ENCODE results near the gene EPB41. TPM values are rescaled to one million over a fixed set of nuclear protein-coding genes. Genes with fewer than 3 reads are reported as not detected.
"Not testable (repeated sequence)": the region's sequence is repeated elsewhere in the genome, so short reads cannot be mapped to it uniquely, and the experiment has no call there.

The EPB41 gene
- total RNA-seq, result 10 to 100 TPM; 70.3 to 79.4 TPM

GRCh38 chr1:28914228-28915030 is at the start of gene EPB41:
Gene EPB41, plus strand, starts transcription at chr1:28914569. Its CDS starts 72,869 bp downstream, at chr1:28987438.
- ChIA-PET CTCF (interaction anchor here (1.0 to 1.4 kb wide), 3 partner anchors 13 to 86 kb away, joined by 3 to 4 read pairs (median 3); no protein-coding TSS in a partner anchor), POLR2A (interaction anchor here (0.5 to 1.6 kb wide), 6 partner anchors 16 to 267 kb away, joined by 4 to 8 read pairs (median 5); partner anchors contain the start of gene SRSF4)

- POLR2A ChIA-PET, result no interaction called here
Observed at GRCh38 chr1:28864695-28865094, 49.7 kb upstream of the EPB41 start.

GRCh38 chr1:28865997-28866650 is 48.2 kb upstream of the EPB41 start:
- POLR2A ChIA-PET, result no interaction called here

More at GRCh38 chr1:28864695-28865094, 49.7 kb upstream of the EPB41 start:
- CTCF ChIA-PET, result no interaction called here

GRCh38 chr1:28867850-28868249 is 46.5 kb upstream of the EPB41 start:
- POLR2A ChIA-PET, result no interaction called here
- CTCF ChIA-PET, result interaction anchor here (1.5 to 2.0 kb wide), 2 partner anchors 9 to 14 kb away, joined by 3 to 9 read pairs; no protein-coding TSS in a partner anchor

More at GRCh38 chr1:28865997-28866650, 48.2 kb upstream of the EPB41 start:
- CTCF ChIA-PET, result no interaction called here

- ChIA-PET CTCF (interaction anchor here (1.1 kb wide), 1 partner anchor 583 kb away, joined by 3 read pairs; no protein-coding TSS in a partner anchor), POLR2A (no interaction called here)
Observed at GRCh38 chr1:28869952-28870351, 44.4 kb upstream of the EPB41 start.

GRCh38 chr1:28871631-28872401 is 42.6 kb upstream of the EPB41 start:
- ChIA-PET POLR2A (no interaction called here), CTCF (no interaction called here)

- CTCF ChIA-PET, result interaction anchor here (0.7 to 10.9 kb wide), 5 partner anchors 9 to 287 kb away, joined by 3 to 144 read pairs (median 20); no protein-coding TSS in a partner anchor
- POLR2A ChIA-PET, result not testable (repeated sequence)
Observed at GRCh38 chr1:28875134-28875533, 39.2 kb upstream of the EPB41 start.

- POLR2A ChIA-PET, result interaction anchor here (0.5 to 1.0 kb wide), 3 partner anchors 123 to 361 kb away, joined by 4 to 8 read pairs (median 7); no protein-coding TSS in a partner anchor
- CTCF ChIA-PET, result interaction anchor here (0.6 to 10.9 kb wide), 43 partner anchors 7 to 518 kb away, joined by 3 to 144 read pairs (median 4); partner anchors contain the start of genes PHACTR4 and YTHDF2
Observed at GRCh38 chr1:28877132-28877781, 37.1 kb upstream of the EPB41 start.

- ChIA-PET POLR2A (interaction anchor here (0.6 kb wide), 1 partner anchor 142 kb away, joined by 5 read pairs; the partner anchor contains the start of gene YTHDF2), CTCF (interaction anchor here (0.7 to 10.9 kb wide), 7 partner anchors 94 to 630 kb away, joined by 3 to 144 read pairs (median 10); no protein-coding TSS in a partner anchor)
Observed at GRCh38 chr1:28878796-28879195, 35.6 kb upstream of the EPB41 start.

- POLR2A ChIA-PET, result no interaction called here
- CTCF ChIA-PET, result interaction anchor here (0.6 to 10.9 kb wide), 26 partner anchors 14 to 328 kb away, joined by 3 to 144 read pairs (median 3); no protein-coding TSS in a partner anchor
Observed at GRCh38 chr1:28882009-28882628, 32.2 kb upstream of the EPB41 start.

GRCh38 chr1:28883242-28883616 is 31.1 kb upstream of the EPB41 start:
- ChIA-PET CTCF (interaction anchor here (0.7 to 10.9 kb wide), 3 partner anchors 54 to 150 kb away, joined by 3 to 144 read pairs (median 3); no protein-coding TSS in a partner anchor), POLR2A (no interaction called here)

GRCh38 chr1:28885472-28885877 is 28.9 kb upstream of the EPB41 start:
- ChIA-PET CTCF (interaction anchor here (0.6 to 10.9 kb wide), 7 partner anchors 8 to 312 kb away, joined by 3 to 144 read pairs (median 7); no protein-coding TSS in a partner anchor), POLR2A (interaction anchor here (0.5 to 1.0 kb wide), 6 partner anchors 30 to 1826 kb away, joined by 4 to 7 read pairs (median 5); no protein-coding TSS in a partner anchor)

- CTCF ChIA-PET, result interaction anchor here (1.0 to 1.9 kb wide), 2 partner anchors 9 to 77 kb away, joined by 3 to 7 read pairs; no protein-coding TSS in a partner anchor
- POLR2A ChIA-PET, result interaction anchor here (0.7 kb wide), 1 partner anchor 237 kb away, joined by 3 read pairs; the partner anchor contains the start of gene RNU11
Observed at GRCh38 chr1:28885977-28886730, 28.2 kb upstream of the EPB41 start.

- ChIA-PET CTCF (interaction anchor here (1.0 to 3.0 kb wide), 4 partner anchors 10 to 147 kb away, joined by 3 to 11 read pairs (median 4); no protein-coding TSS in a partner anchor), POLR2A (interaction anchor here (1.8 kb wide), 1 partner anchor 27 kb away, joined by 8 read pairs; the partner anchor contains the start of gene EPB41)
Observed at GRCh38 chr1:28886731-28887418, 27.5 kb upstream of the EPB41 start.

- POLR2A ChIA-PET, result interaction anchor here (0.9 to 1.8 kb wide), 2 partner anchors 27 to 85 kb away, joined by 3 to 8 read pairs; partner anchors contain the start of gene EPB41
- CTCF ChIA-PET, result interaction anchor here (1.3 to 3.0 kb wide), 3 partner anchors 15 to 146 kb away, joined by 4 to 11 read pairs (median 4); no protein-coding TSS in a partner anchor
Observed at GRCh38 chr1:28887419-28887834, 26.9 kb upstream of the EPB41 start.
